Measurements from ENCODE around the gene CDCP2. TPM values are rescaled to one million over a fixed set of nuclear protein-coding genes. Genes with fewer than 3 reads are reported as not detected.
"Not testable (repeated sequence)": the region's sequence is repeated elsewhere in the genome, so short reads cannot be mapped to it uniquely, and the experiment has no call there.

CDCP2 gene
- total RNA-seq, 1 donor from 2014 or later, result not detected

GRCh38 chr1:54169068-54169467 is 16.3 kb upstream of the CDCP2 start:
- DNase-seq (ENCODE audit: low spot score), result no peak
- intact Hi-C loops (cut with DNase I), result no loop called here

DNA sequence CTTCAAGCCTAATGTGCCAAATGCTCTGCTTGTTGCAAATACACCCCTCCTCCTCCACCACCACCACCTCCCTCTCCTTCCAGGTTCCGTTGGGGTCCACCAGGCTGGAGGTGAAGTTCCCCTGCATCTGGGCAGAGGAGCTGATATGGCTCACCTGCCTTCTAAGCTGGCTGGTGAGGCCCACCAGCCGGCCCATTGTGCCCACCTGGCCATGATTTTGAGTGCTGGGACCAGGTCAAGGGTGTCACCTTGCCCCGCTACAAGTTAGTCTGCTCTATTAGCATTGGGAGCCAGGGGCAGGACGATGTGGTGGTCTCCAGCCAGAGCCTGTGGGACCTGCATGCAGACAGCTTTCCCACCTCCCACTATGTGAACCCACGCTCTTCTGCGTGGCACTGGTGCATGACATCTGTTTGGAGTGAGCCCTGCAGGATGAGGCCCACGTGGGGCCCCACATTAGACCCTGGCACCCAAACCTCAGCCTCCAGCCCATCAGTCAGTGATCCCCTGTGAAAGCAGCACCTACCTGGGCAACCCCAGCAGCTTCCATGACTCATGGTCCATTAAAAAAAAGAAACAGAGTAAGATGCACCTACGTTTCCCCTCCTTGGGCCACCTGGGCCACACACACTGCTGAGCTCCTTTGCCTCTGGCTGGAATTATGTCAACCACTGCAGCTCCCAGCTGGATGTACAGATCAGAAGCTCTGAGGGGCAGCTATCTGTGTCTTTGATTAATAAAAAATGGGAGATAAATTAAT is 15.6 kb upstream of the CDCP2 start:
- no peak for DNase-seq (ENCODE audit: low spot score)
- intact Hi-C loops (cut with DNase I), result no loop called here

- intact Hi-C loops (cut with DNase I), result no loop called here
- DNase-seq (ENCODE audit: low spot score), result no peak
Observed at GRCh38 chr1:54167422-54168139, 14.8 kb upstream of the CDCP2 start.

- intact Hi-C loops (cut with DNase I); DNase-seq (ENCODE audit: low spot score): not testable (repeated sequence)
Observed at GRCh38 chr1:54166357-54166756, 13.6 kb upstream of the CDCP2 start.

DNA sequence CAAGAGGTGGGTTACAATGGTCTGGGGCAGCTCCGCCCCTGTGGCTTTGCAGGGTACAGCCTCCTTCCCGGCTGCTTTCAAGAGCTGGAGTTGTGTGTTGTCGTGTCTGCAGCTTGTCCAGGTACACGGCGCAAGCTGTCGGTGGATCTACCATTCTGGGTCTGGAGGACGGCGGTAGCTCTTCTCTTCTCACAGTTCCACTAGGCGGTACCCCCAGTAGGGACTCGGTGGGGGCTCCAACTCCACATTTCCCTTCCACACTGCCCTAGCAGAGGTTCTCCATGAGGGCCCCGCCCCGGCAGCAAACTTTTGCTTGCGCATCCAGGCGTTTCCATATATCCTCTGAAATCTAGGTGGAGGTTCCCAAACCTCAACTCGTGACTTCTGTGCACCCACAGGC is 12.3 kb upstream of the CDCP2 start:
- intact Hi-C loops (cut with DNase I), result no loop called here
- DNase-seq (ENCODE audit: low spot score), result no peak

GRCh38 chr1:54163573-54163972 is 10.8 kb upstream of the CDCP2 start:
- DNase-seq (ENCODE audit: low spot score), result no peak
- intact Hi-C loops (cut with DNase I), result no loop called here

- no peak for DNase-seq (ENCODE audit: low spot score)
- intact Hi-C loops (cut with DNase I), result no loop called here
Observed at GRCh38 chr1:54163051-54163450, 10.3 kb upstream of the CDCP2 start.

DNA sequence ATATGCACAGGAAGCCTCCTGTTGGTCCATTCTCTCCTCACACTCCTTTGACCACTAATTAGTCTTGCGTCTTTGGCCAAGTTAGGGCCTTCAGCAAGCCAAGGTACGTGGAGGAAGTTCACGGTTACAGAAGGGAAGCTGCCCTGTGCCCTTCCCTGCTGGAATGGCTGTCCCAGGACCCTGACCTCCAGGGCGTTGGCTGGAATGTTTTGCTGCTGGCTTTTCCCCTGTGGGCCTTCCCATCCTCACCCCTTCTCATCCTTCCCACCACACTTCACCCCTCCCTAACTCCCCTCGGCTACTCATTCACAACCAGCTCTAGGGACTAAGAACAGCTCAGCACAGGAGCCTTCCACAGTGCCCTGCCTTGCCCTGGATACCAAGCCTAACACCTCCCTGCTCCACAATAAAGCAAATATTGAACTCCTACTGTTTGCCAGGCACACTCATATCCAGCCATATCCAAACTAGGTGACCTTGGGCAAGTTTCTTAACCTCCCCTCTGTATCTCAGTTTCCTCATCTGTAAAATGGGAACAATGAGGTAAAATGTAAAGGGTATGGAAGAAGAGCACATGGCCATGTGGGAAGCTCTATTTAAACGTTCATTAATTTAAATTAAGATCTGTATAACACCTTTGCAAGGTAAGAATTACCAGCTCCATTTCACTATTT is 8.8 kb upstream of the CDCP2 start:
- intact Hi-C loops (cut with DNase I), result no loop called here
- no peak for DNase-seq (ENCODE audit: low spot score)

GRCh38 chr1:54160351-54160750 is 7.6 kb upstream of the CDCP2 start:
- DNase-seq (ENCODE audit: low spot score), result no peak
- intact Hi-C loops (cut with DNase I), result no loop called here

DNA sequence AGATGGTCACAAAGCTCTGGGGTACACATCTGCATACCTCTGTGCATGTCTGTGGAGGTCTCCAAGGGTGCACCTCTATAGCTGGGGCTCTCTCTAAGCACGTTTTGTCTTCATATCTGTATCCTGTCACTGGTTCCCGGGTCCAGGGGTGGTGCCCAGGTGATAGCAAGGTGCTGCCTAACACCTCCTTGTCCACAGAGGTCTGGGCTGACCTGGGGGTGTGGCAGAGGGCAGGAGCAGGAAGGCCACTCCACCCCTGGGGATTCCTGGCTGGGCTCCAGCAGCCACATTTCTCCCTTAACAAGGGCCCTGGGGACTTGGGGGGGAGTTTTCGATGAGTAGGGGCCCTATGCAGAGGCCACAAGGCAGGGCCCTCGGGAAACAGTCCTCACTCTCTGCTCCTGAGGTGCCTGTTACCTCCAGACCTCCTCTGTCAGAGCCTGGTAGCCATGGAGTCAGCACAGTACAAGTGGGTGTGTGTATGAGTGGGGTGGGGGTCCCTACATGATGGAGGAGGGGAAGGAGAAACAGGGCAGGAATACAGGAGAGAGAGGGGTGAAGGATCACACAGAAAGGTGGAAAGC is 7.0 kb upstream of the CDCP2 start:
- intact Hi-C loops (cut with DNase I), result no loop called here

DNA sequence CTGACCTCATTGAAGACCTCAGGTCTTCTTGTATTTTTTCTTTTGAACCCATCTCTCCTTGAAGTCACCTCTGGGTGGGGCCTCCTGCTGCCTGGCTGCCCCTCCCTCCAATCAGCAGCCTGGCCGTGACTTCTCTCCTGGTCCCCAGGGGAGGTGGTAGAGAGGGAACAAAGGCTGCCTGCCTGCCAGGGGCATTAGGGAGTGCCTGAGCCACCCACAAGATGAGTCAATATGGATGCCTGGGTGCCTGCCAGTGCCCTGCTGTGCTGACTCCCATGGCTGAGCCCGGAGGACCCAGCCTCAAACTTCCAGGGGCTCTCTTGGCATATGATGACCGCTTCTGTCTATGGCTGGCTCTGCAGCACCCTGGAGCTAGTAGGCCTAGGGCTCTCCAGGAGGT is 5.3 kb upstream of the CDCP2 start:
- intact Hi-C loops (cut with DNase I), result no loop called here
- DNase-seq (ENCODE audit: low spot score), result no peak

More for the DNA sequence above, 7.0 kb upstream of the CDCP2 start:
- DNase-seq (ENCODE audit: low spot score), result no peak

DNA sequence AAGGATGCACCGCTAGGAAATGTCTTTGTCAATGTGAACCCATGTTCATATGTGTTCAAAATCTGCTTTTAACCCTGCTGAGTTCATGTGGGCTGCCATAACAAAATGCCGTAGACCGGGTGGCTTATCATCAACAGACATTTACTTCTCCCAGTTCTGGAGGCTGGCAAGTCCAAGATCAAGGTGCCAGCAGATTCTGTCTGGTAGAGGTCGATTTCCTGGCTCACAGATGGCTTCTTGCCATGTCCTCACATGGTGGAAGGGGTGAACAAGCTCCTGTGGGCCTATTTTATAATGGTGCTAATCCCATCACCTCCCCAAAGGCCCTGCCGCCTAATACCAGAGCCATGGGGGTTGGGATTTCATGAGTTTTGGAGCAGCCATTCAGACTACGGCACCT is 4.6 kb upstream of the CDCP2 start:
- no peak for DNase-seq (ENCODE audit: low spot score)
- intact Hi-C loops (cut with DNase I), result no loop called here

GRCh38 chr1:54156986-54157385 is 4.2 kb upstream of the CDCP2 start:
- intact Hi-C loops (cut with DNase I), result no loop called here
- DNase-seq (ENCODE audit: low spot score), result no peak

- intact Hi-C loops (cut with DNase I), result no loop called here
Observed at GRCh38 chr1:54156201-54156600, 3.4 kb upstream of the CDCP2 start.

DNA sequence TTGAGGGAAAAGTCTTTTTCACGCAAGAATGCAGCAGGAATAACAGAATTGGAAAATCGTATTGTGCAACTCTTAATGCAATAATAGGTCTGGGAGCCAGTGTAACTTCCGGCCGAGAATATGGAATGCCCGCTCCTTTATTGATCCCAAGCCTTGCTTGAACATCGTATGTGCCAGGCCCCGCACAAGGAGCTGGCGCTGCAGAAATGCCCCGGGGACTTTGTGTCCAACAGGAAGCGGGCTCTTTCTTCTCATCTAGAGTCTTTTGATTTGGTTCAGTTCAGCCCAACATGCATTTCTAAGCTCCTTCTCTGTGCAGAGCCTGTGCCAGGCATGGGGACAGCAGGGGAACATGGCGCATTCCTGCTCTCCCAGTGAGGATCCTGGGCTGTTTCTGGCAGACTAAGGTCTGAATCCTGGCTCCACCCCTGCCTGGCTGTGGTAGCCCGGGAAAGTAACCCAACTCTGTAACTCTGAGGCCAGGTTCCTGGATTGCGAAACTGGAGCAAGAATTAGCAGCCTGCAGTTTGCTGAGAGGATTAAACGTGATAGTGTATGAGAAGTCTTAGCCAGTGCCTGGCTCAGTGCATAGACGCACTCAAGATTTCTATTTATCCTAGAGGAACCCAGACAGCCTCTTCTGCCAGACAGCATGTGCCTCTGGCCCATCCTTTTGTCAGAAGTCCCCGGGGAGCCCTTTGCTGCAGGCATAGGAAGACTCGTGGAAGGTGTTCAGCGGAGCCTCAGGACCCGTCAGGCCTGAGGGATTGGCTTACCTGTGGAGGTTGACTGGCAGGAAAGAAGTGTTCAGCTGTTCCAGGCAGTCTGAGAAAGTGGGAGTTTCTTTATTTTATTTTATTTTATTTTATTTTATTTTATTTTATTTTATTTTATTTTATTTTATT is 987 bp upstream of the CDCP2 start:
- intact Hi-C loops (cut with DNase I), result no loop called here
- DNase-seq (ENCODE audit: low spot score), result no peak

More at GRCh38 chr1:54156201-54156600, 3.4 kb upstream of the CDCP2 start:
- DNase-seq (ENCODE audit: low spot score), result no peak

DNA sequence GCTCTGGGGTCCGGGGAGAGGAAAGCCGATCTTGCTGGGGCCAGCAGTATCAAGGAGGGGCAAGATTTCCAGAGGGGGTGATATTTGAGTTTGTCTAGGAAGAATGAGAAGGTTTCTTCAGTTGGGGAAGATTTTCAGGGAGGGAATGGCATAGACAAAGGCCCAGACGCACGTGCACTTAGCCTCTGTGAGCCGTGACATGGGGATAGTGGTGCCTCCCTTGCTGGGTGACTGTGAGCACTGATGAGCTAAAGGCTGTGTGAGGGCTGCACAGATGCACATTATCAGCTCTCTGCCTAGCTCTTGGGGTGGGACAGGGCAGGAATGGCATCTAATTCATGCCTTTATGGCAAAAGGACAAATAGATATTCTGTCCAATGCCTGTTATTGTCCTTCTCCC is 1.8 kb downstream of the CDCP2 start:
- intact Hi-C loops (cut with DNase I), result no loop called here
- DNase-seq (ENCODE audit: low spot score), result no peak

DNA sequence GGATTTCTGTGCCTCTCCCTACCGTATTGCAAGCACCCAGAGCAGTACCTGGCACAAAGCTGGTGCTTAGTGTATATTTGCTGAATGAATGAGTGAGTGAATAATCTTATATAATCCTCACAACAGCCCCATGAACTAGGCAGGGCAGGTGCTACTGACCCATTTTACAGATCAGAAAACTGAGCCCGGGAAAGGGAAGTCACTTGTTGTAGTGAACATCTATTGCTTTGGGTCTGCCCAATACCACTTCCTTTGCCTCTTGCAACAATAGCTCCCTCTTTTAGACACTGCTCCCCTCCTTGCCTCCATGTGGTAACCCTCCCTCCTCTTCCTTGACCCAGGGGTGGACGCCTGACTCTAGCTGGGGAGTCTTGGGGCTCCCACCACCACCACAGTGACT is 3.1 kb downstream of the CDCP2 start:
- intact Hi-C loops (cut with DNase I), result no loop called here
- DNase-seq (ENCODE audit: low spot score), result no peak

DNA sequence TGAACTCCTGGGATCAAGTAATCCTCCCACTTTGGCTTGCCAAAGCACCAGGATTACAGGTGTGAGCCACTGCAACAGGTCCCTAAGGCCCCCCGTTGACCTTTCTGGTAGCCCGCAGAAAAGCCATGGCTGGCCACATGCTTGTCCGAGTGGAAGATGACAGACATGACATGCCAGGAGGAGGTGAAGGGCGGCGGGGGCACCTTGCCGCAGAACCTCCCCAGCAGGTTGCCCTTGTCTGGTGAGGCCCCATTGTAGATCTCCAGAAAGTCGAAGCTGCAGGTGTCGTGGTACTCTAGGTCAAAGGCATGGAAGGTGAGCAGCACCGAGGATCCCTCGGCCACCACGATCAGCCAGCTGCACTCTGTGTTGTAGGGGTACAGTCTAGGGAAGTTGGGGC is 8.4 kb downstream of the CDCP2 start:
- no peak for DNase-seq (ENCODE audit: low spot score)
- intact Hi-C loops (cut with DNase I), result no loop called here

- DNase-seq (ENCODE audit: low spot score), result no peak
- intact Hi-C loops (cut with DNase I), result no loop called here
Observed at GRCh38 chr1:54142146-54142900, 10.5 kb downstream of the CDCP2 start.
